IPS-20b (cell line): ENCODE results near the gene SPATC1L.
A peak's percentile ranks its signal among the peaks of the same experiment; 100 is the strongest.

ENCODE experiments used
- H3K27ac ChIP-seq: one replicate; pipeline ENCODE4 v1.5.1; 2013; ENCODE audit warnings: low read length
- H3K27me3 ChIP-seq: 2 replicates; pipeline ENCODE4 v1.6.1; 2013; ENCODE audit warnings: mild to moderate bottlenecking, low read length, inconsistent platforms; ENCODE audit not compliant: insufficient read depth
- H3K36me3 ChIP-seq: 2 replicates; pipeline ENCODE4 v1.6.1; 2013; ENCODE audit warnings: low read depth, mild to moderate bottlenecking, inconsistent platforms, low read length, moderate library complexity; ENCODE audit not compliant: insufficient read depth
- H3K4me1 ChIP-seq: 2 replicates; pipeline ENCODE4 v1.6.1; 2013; ENCODE audit warnings: mild to moderate bottlenecking, control low read depth, inconsistent platforms, low read length, moderate library complexity; ENCODE audit not compliant: insufficient read depth
- H3K4me3 ChIP-seq: 2 replicates; pipeline ENCODE4 v1.5.1; 2013; ENCODE audit warnings: mild to moderate bottlenecking, low read length, inconsistent platforms
- H3K9ac ChIP-seq: 2 replicates; pipeline ENCODE4 v1.6.1; 2013; ENCODE audit warnings: low read depth, mild to moderate bottlenecking, inconsistent platforms, low read length, moderate library complexity
- H3K9me3 ChIP-seq: 2 replicates; pipeline ENCODE4 v1.6.1; 2013; ENCODE audit warnings: mild to moderate bottlenecking, low read depth, low read length, inconsistent platforms; ENCODE audit not compliant: insufficient read depth

Gene SPATC1L

GRCh38 chr21:46191686-46192575 lies 7.7 kb upstream of the SPATC1L start:
- Histone ChIP-seq H3K4me1 (peaks cover 13% of the 10 kb centered on the region), H3K36me3 (peaks cover 77% of the 10 kb centered on the region), H3K9ac (no peak overlapping the region), H3K9me3 (no peaks in the 10 kb centered on the region), H3K27ac (no peak overlapping the region), H3K27me3 (no peaks in the 10 kb centered on the region), H3K4me3 (no peak overlapping the region)

GRCh38 chr21:46191257-46191685 lies 7.0 kb upstream of the SPATC1L start:
- H3K27me3 ChIP-seq, result no peaks in the 10 kb centered on the region
- H3K27ac ChIP-seq, result no peak overlapping the region
- H3K4me1 ChIP-seq, result peaks cover 13% of the 10 kb centered on the region
- H3K4me3 ChIP-seq, result no peak overlapping the region
- H3K36me3 ChIP-seq, result peaks cover 70% of the 10 kb centered on the region
- no peaks in the 10 kb centered on the region for H3K9me3 ChIP-seq
- H3K9ac ChIP-seq, result no peak overlapping the region

GRCh38 chr21:46190491-46191131 lies 6.4 kb upstream of the SPATC1L start:
- Histone ChIP-seq H3K4me1 (peaks cover 14% of the 10 kb centered on the region), H3K27me3 (no peaks in the 10 kb centered on the region), H3K4me3 (no peak overlapping the region), H3K27ac (no peak overlapping the region), H3K36me3 (peaks cover 64% of the 10 kb centered on the region), H3K9me3 (no peaks in the 10 kb centered on the region), H3K9ac (no peak overlapping the region)

- Histone ChIP-seq H3K4me3 (no peak overlapping the region), H3K36me3 (peaks cover 58% of the 10 kb centered on the region), H3K9me3 (no peaks in the 10 kb centered on the region), H3K27me3 (no peaks in the 10 kb centered on the region), H3K27ac (no peak overlapping the region), H3K9ac (no peak overlapping the region), H3K4me1 (peaks cover 18% of the 10 kb centered on the region)
Observed at GRCh38 chr21:46189959-46190490, 5.8 kb upstream of the SPATC1L start.

- peaks cover 51% of the 10 kb centered on the region for H3K36me3 ChIP-seq
- H3K9me3 ChIP-seq, result no peaks in the 10 kb centered on the region
- no peak overlapping the region for H3K27ac ChIP-seq
- H3K4me3 ChIP-seq, result no peak overlapping the region
- H3K27me3 ChIP-seq, result no peaks in the 10 kb centered on the region
- H3K4me1 ChIP-seq, result peaks cover 18% of the 10 kb centered on the region
- peak overlapping the region; percentile 14; the same call in 1 of the 2 replicates for H3K9ac ChIP-seq
Observed at GRCh38 chr21:46189213-46189958, 5.1 kb upstream of the SPATC1L start.

- Histone ChIP-seq H3K4me3 (no peak overlapping the region), H3K4me1 (peaks cover 18% of the 10 kb centered on the region), H3K27ac (no peak overlapping the region), H3K27me3 (no peaks in the 10 kb centered on the region), H3K9ac (peak overlapping the region; percentile 14; the same call in 1 of the 2 replicates), H3K36me3 (peaks cover 43% of the 10 kb centered on the region), H3K9me3 (no peaks in the 10 kb centered on the region)
Observed at GRCh38 chr21:46188226-46189212, 4.3 kb upstream of the SPATC1L start.

- Histone ChIP-seq H3K27me3 (no peaks in the 10 kb centered on the region), H3K9me3 (no peaks in the 10 kb centered on the region), H3K9ac (no peak overlapping the region), H3K4me3 (no peak overlapping the region), H3K36me3 (peaks cover 36% of the 10 kb centered on the region), H3K4me1 (peaks cover 18% of the 10 kb centered on the region), H3K27ac (no peak overlapping the region)
Observed at GRCh38 chr21:46187814-46188213, 3.6 kb upstream of the SPATC1L start.

- peaks cover 18% of the 10 kb centered on the region for H3K4me1 ChIP-seq
- H3K9me3 ChIP-seq, result no peaks in the 10 kb centered on the region
- peaks cover 30% of the 10 kb centered on the region; the same call in 1 of the 2 replicates for H3K36me3 ChIP-seq
- H3K4me3 ChIP-seq, result no peak overlapping the region
- no peak overlapping the region for H3K9ac ChIP-seq
- no peaks in the 10 kb centered on the region for H3K27me3 ChIP-seq
- H3K27ac ChIP-seq, result no peak overlapping the region
Observed at GRCh38 chr21:46187261-46187660, 3.0 kb upstream of the SPATC1L start.

GRCh38 chr21:46185716-46186115 lies 1.5 kb upstream of the SPATC1L start:
- Histone ChIP-seq H3K9ac (no peak overlapping the region), H3K9me3 (no peaks in the 10 kb centered on the region), H3K4me1 (peaks cover 18% of the 10 kb centered on the region), H3K36me3 (peaks cover 17% of the 10 kb centered on the region; the same call in 1 of the 2 replicates), H3K27me3 (no peaks in the 10 kb centered on the region), H3K4me3 (no peak overlapping the region), H3K27ac (no peak overlapping the region)

GRCh38 chr21:46184625-46185555 lies 631 bp upstream of the SPATC1L start:
- peak overlapping the region; percentile 78; the same call in 1 of the 2 replicates for H3K9ac ChIP-seq
- peak overlapping the region; percentile 86 for H3K4me3 ChIP-seq
- H3K9me3 ChIP-seq, result no peaks in the 10 kb centered on the region
- H3K27ac ChIP-seq, result peak overlapping the region; percentile 64
- peaks cover 18% of the 10 kb centered on the region for H3K4me1 ChIP-seq
- H3K36me3 ChIP-seq, result peaks cover 17% of the 10 kb centered on the region; the same call in 1 of the 2 replicates
- no peaks in the 10 kb centered on the region for H3K27me3 ChIP-seq
